K562 (cell line): ENCODE measurements around the gene ADAMTS10.

ENCODE experiments used
- BCL6 ChIP-seq: fragments of 250-450 bp; sonication (Bioruptor Pico); IDR thresholded peaks from 2 replicates; pipeline ENCODE4 v1.4.0; 2020
- FIP1L1 ChIP-seq: fragments of 200-400 bp; formaldehyde crosslinking; IDR thresholded peaks from 2 replicates; pipeline ENCODE4 v1.6.1; 2018; ENCODE audit warnings: mild to moderate bottlenecking, low read depth, low read length; ENCODE audit not compliant: poor library complexity, severe bottlenecking
- MEF2D ChIP-seq: conservative IDR thresholded peaks from 2 replicates; pipeline ENCODE4 v1.6.1; 2016; ENCODE audit warnings: low read depth, missing genetic modification characterization, missing compliant biosample characterization
- POLR2AphosphoS5 ChIP-seq: IDR thresholded peaks from 2 replicates; pipeline ENCODE4 v1.6.1; 2011; ENCODE audit warnings: mild to moderate bottlenecking, low read depth, low read length, moderate library complexity; ENCODE audit not compliant: control insufficient read depth, insufficient read depth
- RCOR1 ChIP-seq, 2 experiments: IDR thresholded peaks; 2 replicates each; pipeline ENCODE4 v1.6.1; 2012; ENCODE audit warnings: low read depth in 2 of 2, low read length in 2 of 2, borderline replicate concordance in 1 of 2, improper control_type of control experiment in 1 of 2
- SREBF2 ChIP-seq: sonication (generic); formaldehyde crosslinking; IDR thresholded peaks from 2 replicates; pipeline ENCODE4 v1.4.0; 2020; ENCODE audit warnings: mild to moderate bottlenecking, missing genetic modification reagents
- TEAD2 ChIP-seq: fragments of 450-650 bp; IDR thresholded peaks from 2 replicates; pipeline ENCODE4 v1.6.1; 2016; ENCODE audit warnings: missing genetic modification characterization, control low read depth, missing compliant biosample characterization
- ZKSCAN1 ChIP-seq: fragments of 150-350 bp; IDR thresholded peaks from 2 replicates; pipeline ENCODE4 v1.6.1; 2016; ENCODE audit warnings: low read depth, low read length
- TF ChIP-seq, protein P1 (sequence below), 3 experiments: IDR thresholded peaks in 2 of 3; conservative IDR thresholded peaks in 1 of 3; 2 replicates each; pipeline ENCODE4 v1.5.1; 2011 to 2012; ENCODE audit warnings: low read length in 3 of 3, mild to moderate bottlenecking in 3 of 3, control low read depth in 2 of 3, improper control_type of control experiment in 1 of 3, inconsistent platforms in 1 of 3, low read depth in 1 of 3, mixed read lengths in 1 of 3, moderate library complexity in 1 of 3; ENCODE audit not compliant: insufficient read depth in 2 of 3
- TF ChIP-seq, protein P2 (sequence below): sonication (generic); formaldehyde crosslinking; IDR thresholded peaks from 2 replicates; pipeline ENCODE4 v1.9.0; 2022; ENCODE audit warnings: mild to moderate bottlenecking, missing genetic modification reagents

DNA sequence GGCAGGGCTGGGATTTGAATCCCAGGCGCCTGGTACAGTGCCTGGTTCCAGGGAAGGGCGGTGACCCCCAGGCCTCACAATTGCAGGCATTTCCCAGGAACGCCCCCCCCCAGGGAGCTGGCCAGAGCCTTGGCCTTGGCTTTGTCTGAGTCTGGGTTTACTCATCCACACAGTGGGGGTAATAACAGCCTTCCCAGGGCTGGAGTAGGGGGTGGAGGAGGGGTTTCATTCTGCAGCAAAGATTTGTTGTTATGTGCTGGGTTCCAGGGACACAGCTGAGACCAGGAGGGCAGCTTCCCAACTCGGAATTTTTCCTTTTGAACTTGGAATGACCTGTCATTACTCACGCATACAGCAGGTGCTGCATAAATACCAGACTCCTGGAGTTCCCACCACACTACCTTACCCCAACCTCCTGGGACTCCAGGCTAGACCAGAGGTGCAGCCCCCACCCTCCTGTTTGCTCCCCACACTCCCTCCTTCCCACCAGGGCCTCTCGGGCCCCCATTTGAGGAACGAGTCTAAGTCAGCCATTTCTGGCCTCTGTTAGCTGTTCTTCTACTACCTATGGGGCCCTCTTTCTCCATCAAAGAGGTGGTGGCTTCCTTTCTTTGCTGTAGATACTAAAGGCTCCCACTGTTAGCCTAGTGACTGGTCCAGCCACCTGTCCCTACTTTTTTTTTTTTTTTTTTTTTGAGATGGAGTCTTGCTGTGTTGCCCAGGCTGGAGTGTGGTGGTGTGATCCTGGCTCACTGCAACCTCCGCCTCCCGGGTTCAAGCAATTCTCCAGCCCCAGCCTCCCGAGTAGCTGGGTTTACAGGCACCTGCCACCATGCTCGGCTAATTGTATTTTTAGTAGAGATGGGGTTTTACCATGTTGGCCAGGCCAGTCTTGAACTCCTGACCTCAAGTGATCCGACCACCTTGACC lies 1.6 kb upstream of the ADAMTS10 start:
- TF ChIP-seq MEF2D (tag) (no peak), ZKSCAN1 (no peak), SREBF2 (no peak), RCOR1 (IDR thresholded peaks at IDR 0.05; ENCODE audit: borderline replicate concordance in 1 of 2, low read depth in 2 of 2, low read length in 2 of 2) (no peak), FIP1L1 (no peak), TEAD2 (tag) (no peak), BCL6 (no peak), POLR2AphosphoS5 (no peak)
- TF ChIP-seq, protein P1, sequence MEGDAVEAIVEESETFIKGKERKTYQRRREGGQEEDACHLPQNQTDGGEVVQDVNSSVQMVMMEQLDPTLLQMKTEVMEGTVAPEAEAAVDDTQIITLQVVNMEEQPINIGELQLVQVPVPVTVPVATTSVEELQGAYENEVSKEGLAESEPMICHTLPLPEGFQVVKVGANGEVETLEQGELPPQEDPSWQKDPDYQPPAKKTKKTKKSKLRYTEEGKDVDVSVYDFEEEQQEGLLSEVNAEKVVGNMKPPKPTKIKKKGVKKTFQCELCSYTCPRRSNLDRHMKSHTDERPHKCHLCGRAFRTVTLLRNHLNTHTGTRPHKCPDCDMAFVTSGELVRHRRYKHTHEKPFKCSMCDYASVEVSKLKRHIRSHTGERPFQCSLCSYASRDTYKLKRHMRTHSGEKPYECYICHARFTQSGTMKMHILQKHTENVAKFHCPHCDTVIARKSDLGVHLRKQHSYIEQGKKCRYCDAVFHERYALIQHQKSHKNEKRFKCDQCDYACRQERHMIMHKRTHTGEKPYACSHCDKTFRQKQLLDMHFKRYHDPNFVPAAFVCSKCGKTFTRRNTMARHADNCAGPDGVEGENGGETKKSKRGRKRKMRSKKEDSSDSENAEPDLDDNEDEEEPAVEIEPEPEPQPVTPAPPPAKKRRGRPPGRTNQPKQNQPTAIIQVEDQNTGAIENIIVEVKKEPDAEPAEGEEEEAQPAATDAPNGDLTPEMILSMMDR (IDR thresholded peaks at IDR 0.05 in 2 of 3, conservative IDR thresholded peaks at IDR 0.05 in 1 of 3; ENCODE audit: insufficient read depth in 2 of 3, low read depth in 1 of 3, low read length in 3 of 3): no peak
- TF ChIP-seq, protein P2, sequence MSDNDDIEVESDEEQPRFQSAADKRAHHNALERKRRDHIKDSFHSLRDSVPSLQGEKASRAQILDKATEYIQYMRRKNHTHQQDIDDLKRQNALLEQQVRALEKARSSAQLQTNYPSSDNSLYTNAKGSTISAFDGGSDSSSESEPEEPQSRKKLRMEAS (CRISPR knock-in tag): no peak
